HEK293 (cell line): ENCODE results near the gene TTC7B.

Source experiments
- CTCF ChIA-PET: fragments of 350-600 bp; formaldehyde crosslinking; extraction: SDS; loops from one replicate; lab custom pipeline; 2021; ENCODE audit warnings: antibody characterized with exemption; lab: Yijun Ruan, JAX
- POLR2A ChIA-PET: fragments of 300-600 bp; formaldehyde crosslinking; extraction: SDS; loops from one replicate; lab custom pipeline; 2020; ENCODE audit warnings: antibody characterized with exemption, inconsistent platforms; lab: Yijun Ruan, JAX
- H3K27ac ChIP-seq: fragments of 200-500 bp; sonication (Bioruptor generic); 2 replicates; pipeline ENCODE4 v1.5.1; 2014; ENCODE audit warnings: low read depth, low read length, control low read depth, inconsistent platforms; ENCODE audit errors: extremely low read depth
- H3K36me3 ChIP-seq, 2 experiments: fragments of 200-500 bp in 1 of 2; sonication (Bioruptor generic) in 1 of 2; 1 replicate in 1 of 2; 2 replicates in 1 of 2; pipeline ENCODE4 v1.5.1; 2014 to 2017; ENCODE audit warnings: inconsistent platforms in 2 of 2, low read length in 2 of 2; ENCODE audit not compliant: control insufficient read depth in 2 of 2, insufficient read depth in 1 of 2
- H3K4me1 ChIP-seq: fragments of 200-500 bp; sonication (Bioruptor generic); 2 replicates; pipeline ENCODE4 v1.5.1; 2014; ENCODE audit warnings: mild to moderate bottlenecking, low read length, inconsistent platforms; ENCODE audit not compliant: control insufficient read depth, insufficient read depth
- H3K4me3 ChIP-seq: 2 replicates; pipeline ENCODE4 v1.5.1; 2011; ENCODE audit warnings: low read depth, mild to moderate bottlenecking, control low read depth, low read length, moderate library complexity
- H3K9me3 ChIP-seq: fragments of 200-500 bp; sonication (Bioruptor generic); 2 replicates; pipeline ENCODE4 v1.5.1; 2014; ENCODE audit warnings: low read depth, low read length, inconsistent platforms; ENCODE audit not compliant: control insufficient read depth, insufficient read depth
- EGR2 ChIP-seq: fragments of 450-650 bp; formaldehyde crosslinking; IDR thresholded peaks from 2 replicates; pipeline ENCODE4 v1.5.1; 2016; ENCODE audit warnings: low read depth, missing biosample characterization, missing genetic modification characterization
- OVOL3 ChIP-seq: fragments of 450-650 bp; formaldehyde crosslinking; IDR thresholded peaks from 2 replicates; pipeline ENCODE4 v1.5.1; 2016; ENCODE audit warnings: missing biosample characterization, missing genetic modification characterization
- SCRT2 ChIP-seq: fragments of 450-650 bp; formaldehyde crosslinking; IDR thresholded peaks from 2 replicates; pipeline ENCODE4 v1.5.1; 2016; ENCODE audit warnings: missing biosample characterization, missing genetic modification characterization
- ZBTB20 ChIP-seq: fragments of 450-650 bp; formaldehyde crosslinking; IDR thresholded peaks from 2 replicates; pipeline ENCODE4 v1.5.1; 2016; ENCODE audit warnings: missing biosample characterization, missing genetic modification characterization
- ZFP41 ChIP-seq: fragments of 450-650 bp; formaldehyde crosslinking; IDR thresholded peaks from 2 replicates; pipeline ENCODE4 v1.5.1; 2016; ENCODE audit warnings: missing biosample characterization, missing genetic modification characterization, borderline replicate concordance
- ZNF2 ChIP-seq: fragments of 450-650 bp; formaldehyde crosslinking; IDR thresholded peaks from 2 replicates; pipeline ENCODE4 v1.5.1; 2016; ENCODE audit warnings: missing biosample characterization, missing genetic modification characterization
- ZNF223 ChIP-seq: fragments of 450-650 bp; formaldehyde crosslinking; IDR thresholded peaks from 2 replicates; pipeline ENCODE4 v1.5.1; 2016; ENCODE audit warnings: missing biosample characterization, missing genetic modification characterization
- ZNF24 ChIP-seq: fragments of 450-650 bp; formaldehyde crosslinking; IDR thresholded peaks from 2 replicates; pipeline ENCODE4 v1.5.1; 2016; ENCODE audit warnings: missing biosample characterization, missing genetic modification characterization
- ZNF350 ChIP-seq: fragments of 450-650 bp; formaldehyde crosslinking; IDR thresholded peaks from 2 replicates; pipeline ENCODE4 v1.5.0; 2017; ENCODE audit warnings: missing biosample characterization, mild to moderate bottlenecking, missing genetic modification characterization
- ZNF510 ChIP-seq: fragments of 450-650 bp; formaldehyde crosslinking; IDR thresholded peaks from 2 replicates; pipeline ENCODE4 v1.5.1; 2018; ENCODE audit warnings: mild to moderate bottlenecking, missing genetic modification characterization, missing biosample characterization; ENCODE audit not compliant: insufficient replicate concordance
- ZNF549 ChIP-seq: fragments of 450-650 bp; IDR thresholded peaks from 2 replicates; pipeline ENCODE4 v1.5.1; 2018; ENCODE audit warnings: missing biosample characterization, missing genetic modification characterization, mild to moderate bottlenecking, inconsistent platforms, moderate library complexity
- ZNF585B ChIP-seq: fragments of 450-650 bp; formaldehyde crosslinking; IDR thresholded peaks from 2 replicates; pipeline ENCODE4 v1.5.1; 2016; ENCODE audit warnings: missing biosample characterization, missing genetic modification characterization
- ZNF747 ChIP-seq: fragments of 450-650 bp; formaldehyde crosslinking; IDR thresholded peaks from 2 replicates; pipeline ENCODE4 v1.5.1; 2016; ENCODE audit warnings: missing biosample characterization, missing genetic modification characterization
- TF ChIP-seq, protein P1 (sequence below): fragments of 450-650 bp; formaldehyde crosslinking; IDR thresholded peaks from 2 replicates; pipeline ENCODE4 v1.5.1; 2016; ENCODE audit warnings: missing biosample characterization, missing genetic modification characterization
- TF ChIP-seq, protein P2 (sequence below): fragments of 450-650 bp; formaldehyde crosslinking; IDR thresholded peaks from 2 replicates; pipeline ENCODE4 v1.5.1; 2016; ENCODE audit warnings: missing biosample characterization, missing genetic modification characterization, borderline replicate concordance
- TF ChIP-seq, protein P3 (sequence below): fragments of 450-650 bp; formaldehyde crosslinking; IDR thresholded peaks from 2 replicates; pipeline ENCODE4 v1.5.1; 2017; ENCODE audit warnings: missing biosample characterization, missing genetic modification characterization
- TF ChIP-seq, protein P4 (sequence below): fragments of 450-650 bp; formaldehyde crosslinking; IDR thresholded peaks from 2 replicates; pipeline ENCODE4 v1.5.1; 2016; ENCODE audit warnings: missing biosample characterization, missing genetic modification characterization
- TF ChIP-seq, protein P5 (sequence below): fragments of 450-650 bp; formaldehyde crosslinking; IDR thresholded peaks from 2 replicates; pipeline ENCODE4 v1.5.1; 2017; ENCODE audit warnings: missing biosample characterization, missing genetic modification characterization
- TF ChIP-seq, protein P6 (sequence below): fragments of 450-650 bp; formaldehyde crosslinking; IDR thresholded peaks from 2 replicates; pipeline ENCODE4 v1.5.1; 2016; ENCODE audit warnings: missing biosample characterization, missing genetic modification characterization
- TF ChIP-seq, protein P7 (sequence below): fragments of 450-650 bp; formaldehyde crosslinking; IDR thresholded peaks from 2 replicates; pipeline ENCODE4 v1.5.1; 2016; ENCODE audit warnings: missing biosample characterization, missing genetic modification characterization

The TTC7B gene

DNA sequence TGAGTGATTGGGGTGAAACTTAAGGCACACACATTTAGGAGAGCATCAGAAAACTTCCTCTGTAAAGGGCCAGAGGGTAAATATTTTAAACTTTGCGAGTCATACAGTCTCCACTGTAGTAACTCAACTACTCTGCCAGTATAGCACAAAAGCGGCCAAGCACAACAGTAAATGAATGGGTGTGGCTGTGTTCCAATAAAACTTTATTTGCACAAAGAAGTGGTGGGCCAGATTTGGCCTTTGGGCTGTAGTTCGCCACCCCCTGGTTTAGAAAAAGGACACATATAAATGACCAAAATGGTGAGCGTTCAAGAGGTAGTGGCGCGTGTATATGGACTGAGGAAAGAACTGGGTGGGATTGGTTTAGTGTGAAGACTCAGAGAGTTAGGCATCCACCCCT lies 309.5 kb downstream of the TTC7B start:
- TF ChIP-seq, protein P1, sequence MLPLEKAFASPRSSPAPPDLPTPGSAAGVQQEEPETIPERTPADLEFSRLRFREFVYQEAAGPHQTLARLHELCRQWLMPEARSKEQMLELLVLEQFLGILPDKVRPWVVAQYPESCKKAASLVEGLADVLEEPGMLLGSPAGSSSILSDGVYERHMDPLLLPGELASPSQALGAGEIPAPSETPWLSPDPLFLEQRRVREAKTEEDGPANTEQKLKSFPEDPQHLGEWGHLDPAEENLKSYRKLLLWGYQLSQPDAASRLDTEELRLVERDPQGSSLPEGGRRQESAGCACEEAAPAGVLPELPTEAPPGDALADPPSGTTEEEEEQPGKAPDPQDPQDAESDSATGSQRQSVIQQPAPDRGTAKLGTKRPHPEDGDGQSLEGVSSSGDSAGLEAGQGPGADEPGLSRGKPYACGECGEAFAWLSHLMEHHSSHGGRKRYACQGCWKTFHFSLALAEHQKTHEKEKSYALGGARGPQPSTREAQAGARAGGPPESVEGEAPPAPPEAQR = no peak
- TF ChIP-seq ZBTB20 (tag by site-specific recombination) = no peak
- TF ChIP-seq ZNF350 (tag by site-specific recombination) = no peak
- TF ChIP-seq, protein P2, sequence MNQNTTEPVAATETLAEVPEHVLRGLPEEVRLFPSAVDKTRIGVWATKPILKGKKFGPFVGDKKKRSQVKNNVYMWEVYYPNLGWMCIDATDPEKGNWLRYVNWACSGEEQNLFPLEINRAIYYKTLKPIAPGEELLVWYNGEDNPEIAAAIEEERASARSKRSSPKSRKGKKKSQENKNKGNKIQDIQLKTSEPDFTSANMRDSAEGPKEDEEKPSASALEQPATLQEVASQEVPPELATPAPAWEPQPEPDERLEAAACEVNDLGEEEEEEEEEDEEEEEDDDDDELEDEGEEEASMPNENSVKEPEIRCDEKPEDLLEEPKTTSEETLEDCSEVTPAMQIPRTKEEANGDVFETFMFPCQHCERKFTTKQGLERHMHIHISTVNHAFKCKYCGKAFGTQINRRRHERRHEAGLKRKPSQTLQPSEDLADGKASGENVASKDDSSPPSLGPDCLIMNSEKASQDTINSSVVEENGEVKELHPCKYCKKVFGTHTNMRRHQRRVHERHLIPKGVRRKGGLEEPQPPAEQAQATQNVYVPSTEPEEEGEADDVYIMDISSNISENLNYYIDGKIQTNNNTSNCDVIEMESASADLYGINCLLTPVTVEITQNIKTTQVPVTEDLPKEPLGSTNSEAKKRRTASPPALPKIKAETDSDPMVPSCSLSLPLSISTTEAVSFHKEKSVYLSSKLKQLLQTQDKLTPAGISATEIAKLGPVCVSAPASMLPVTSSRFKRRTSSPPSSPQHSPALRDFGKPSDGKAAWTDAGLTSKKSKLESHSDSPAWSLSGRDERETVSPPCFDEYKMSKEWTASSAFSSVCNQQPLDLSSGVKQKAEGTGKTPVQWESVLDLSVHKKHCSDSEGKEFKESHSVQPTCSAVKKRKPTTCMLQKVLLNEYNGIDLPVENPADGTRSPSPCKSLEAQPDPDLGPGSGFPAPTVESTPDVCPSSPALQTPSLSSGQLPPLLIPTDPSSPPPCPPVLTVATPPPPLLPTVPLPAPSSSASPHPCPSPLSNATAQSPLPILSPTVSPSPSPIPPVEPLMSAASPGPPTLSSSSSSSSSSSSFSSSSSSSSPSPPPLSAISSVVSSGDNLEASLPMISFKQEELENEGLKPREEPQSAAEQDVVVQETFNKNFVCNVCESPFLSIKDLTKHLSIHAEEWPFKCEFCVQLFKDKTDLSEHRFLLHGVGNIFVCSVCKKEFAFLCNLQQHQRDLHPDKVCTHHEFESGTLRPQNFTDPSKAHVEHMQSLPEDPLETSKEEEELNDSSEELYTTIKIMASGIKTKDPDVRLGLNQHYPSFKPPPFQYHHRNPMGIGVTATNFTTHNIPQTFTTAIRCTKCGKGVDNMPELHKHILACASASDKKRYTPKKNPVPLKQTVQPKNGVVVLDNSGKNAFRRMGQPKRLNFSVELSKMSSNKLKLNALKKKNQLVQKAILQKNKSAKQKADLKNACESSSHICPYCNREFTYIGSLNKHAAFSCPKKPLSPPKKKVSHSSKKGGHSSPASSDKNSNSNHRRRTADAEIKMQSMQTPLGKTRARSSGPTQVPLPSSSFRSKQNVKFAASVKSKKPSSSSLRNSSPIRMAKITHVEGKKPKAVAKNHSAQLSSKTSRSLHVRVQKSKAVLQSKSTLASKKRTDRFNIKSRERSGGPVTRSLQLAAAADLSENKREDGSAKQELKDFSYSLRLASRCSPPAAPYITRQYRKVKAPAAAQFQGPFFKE = no peak
- TF ChIP-seq, protein P3, sequence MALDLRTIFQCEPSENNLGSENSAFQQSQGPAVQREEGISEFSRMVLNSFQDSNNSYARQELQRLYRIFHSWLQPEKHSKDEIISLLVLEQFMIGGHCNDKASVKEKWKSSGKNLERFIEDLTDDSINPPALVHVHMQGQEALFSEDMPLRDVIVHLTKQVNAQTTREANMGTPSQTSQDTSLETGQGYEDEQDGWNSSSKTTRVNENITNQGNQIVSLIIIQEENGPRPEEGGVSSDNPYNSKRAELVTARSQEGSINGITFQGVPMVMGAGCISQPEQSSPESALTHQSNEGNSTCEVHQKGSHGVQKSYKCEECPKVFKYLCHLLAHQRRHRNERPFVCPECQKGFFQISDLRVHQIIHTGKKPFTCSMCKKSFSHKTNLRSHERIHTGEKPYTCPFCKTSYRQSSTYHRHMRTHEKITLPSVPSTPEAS (tag by site-specific recombination) = no peak
- no peak for TF ChIP-seq ZNF510 (tag by site-specific recombination)
- TF ChIP-seq ZNF549 (tag by site-specific recombination) = no peak
- no peak for TF ChIP-seq ZFP41
- TF ChIP-seq, protein P4, sequence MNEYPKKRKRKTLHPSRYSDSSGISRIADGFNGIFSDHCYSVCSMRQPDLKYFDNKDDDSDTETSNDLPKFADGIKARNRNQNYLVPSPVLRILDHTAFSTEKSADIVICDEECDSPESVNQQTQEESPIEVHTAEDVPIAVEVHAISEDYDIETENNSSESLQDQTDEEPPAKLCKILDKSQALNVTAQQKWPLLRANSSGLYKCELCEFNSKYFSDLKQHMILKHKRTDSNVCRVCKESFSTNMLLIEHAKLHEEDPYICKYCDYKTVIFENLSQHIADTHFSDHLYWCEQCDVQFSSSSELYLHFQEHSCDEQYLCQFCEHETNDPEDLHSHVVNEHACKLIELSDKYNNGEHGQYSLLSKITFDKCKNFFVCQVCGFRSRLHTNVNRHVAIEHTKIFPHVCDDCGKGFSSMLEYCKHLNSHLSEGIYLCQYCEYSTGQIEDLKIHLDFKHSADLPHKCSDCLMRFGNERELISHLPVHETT (tag by site-specific recombination) = no peak
- TF ChIP-seq, protein P5, sequence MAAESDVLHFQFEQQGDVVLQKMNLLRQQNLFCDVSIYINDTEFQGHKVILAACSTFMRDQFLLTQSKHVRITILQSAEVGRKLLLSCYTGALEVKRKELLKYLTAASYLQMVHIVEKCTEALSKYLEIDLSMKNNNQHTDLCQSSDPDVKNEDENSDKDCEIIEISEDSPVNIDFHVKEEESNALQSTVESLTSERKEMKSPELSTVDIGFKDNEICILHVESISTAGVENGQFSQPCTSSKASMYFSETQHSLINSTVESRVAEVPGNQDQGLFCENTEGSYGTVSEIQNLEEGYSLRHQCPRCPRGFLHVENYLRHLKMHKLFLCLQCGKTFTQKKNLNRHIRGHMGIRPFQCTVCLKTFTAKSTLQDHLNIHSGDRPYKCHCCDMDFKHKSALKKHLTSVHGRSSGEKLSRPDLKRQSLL (tag by site-specific recombination) = no peak
- no peak for TF ChIP-seq OVOL3 (tag by site-specific recombination)
- no peak for TF ChIP-seq ZNF24 (tag by site-specific recombination)
- TF ChIP-seq EGR2 (tag by site-specific recombination) = no peak
- TF ChIP-seq SCRT2 (tag by site-specific recombination) = no peak
- TF ChIP-seq ZNF223 (tag by site-specific recombination) = no peak
- TF ChIP-seq, protein P6, sequence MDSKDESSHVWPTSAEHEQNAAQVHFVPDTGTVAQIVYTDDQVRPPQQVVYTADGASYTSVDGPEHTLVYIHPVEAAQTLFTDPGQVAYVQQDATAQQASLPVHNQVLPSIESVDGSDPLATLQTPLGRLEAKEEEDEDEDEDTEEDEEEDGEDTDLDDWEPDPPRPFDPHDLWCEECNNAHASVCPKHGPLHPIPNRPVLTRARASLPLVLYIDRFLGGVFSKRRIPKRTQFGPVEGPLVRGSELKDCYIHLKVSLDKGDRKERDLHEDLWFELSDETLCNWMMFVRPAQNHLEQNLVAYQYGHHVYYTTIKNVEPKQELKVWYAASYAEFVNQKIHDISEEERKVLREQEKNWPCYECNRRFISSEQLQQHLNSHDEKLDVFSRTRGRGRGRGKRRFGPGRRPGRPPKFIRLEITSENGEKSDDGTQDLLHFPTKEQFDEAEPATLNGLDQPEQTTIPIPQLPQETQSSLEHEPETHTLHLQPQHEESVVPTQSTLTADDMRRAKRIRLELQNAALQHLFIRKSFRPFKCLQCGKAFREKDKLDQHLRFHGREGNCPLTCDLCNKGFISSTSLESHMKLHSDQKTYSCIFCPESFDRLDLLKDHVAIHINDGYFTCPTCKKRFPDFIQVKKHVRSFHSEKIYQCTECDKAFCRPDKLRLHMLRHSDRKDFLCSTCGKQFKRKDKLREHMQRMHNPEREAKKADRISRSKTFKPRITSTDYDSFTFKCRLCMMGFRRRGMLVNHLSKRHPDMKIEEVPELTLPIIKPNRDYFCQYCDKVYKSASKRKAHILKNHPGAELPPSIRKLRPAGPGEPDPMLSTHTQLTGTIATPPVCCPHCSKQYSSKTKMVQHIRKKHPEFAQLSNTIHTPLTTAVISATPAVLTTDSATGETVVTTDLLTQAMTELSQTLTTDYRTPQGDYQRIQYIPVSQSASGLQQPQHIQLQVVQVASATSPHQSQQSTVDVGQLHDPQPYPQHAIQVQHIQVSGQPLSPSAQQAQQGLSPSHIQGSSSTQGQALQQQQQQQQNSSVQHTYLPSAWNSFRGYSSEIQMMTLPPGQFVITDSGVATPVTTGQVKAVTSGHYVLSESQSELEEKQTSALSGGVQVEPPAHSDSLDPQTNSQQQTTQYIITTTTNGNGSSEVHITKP (tag by site-specific recombination) = no peak
- no peak for TF ChIP-seq ZNF747 (tag by site-specific recombination)
- TF ChIP-seq, protein P7, sequence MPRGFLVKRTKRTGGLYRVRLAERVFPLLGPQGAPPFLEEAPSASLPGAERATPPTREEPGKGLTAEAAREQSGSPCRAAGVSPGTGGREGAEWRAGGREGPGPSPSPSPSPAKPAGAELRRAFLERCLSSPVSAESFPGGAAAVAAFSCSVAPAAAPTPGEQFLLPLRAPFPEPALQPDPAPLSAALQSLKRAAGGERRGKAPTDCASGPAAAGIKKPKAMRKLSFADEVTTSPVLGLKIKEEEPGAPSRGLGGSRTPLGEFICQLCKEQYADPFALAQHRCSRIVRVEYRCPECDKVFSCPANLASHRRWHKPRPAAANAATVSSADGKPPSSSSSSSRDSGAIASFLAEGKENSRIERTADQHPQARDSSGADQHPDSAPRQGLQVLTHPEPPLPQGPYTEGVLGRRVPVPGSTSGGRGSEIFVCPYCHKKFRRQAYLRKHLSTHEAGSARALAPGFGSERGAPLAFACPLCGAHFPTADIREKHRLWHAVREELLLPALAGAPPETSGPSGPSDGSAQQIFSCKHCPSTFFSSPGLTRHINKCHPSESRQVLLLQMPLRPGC (tag by site-specific recombination) = no peak
- TF ChIP-seq ZNF585B (tag by site-specific recombination) = no peak
- no peak for TF ChIP-seq ZNF2 (tag by site-specific recombination)
- CTCF ChIA-PET = interaction anchor here (1.0 kb wide), 1 partner anchor 9 kb away, joined by 4 read pairs; no protein-coding TSS in a partner anchor
- POLR2A ChIA-PET = no interaction called here
- H3K4me3 ChIP-seq = no peak overlapping the region
- H3K4me1 ChIP-seq = no peaks in the 10 kb centered on the region
- no peaks in the 10 kb centered on the region for H3K9me3 ChIP-seq
- no peak overlapping the region for H3K27ac ChIP-seq
- no peaks in the 10 kb centered on the region for H3K36me3 ChIP-seq
